ENCODE measurements around the gene GLG1.
A peak's percentile ranks its signal among the peaks of the same experiment; 100 is the strongest.

GLG1 gene

DNA sequence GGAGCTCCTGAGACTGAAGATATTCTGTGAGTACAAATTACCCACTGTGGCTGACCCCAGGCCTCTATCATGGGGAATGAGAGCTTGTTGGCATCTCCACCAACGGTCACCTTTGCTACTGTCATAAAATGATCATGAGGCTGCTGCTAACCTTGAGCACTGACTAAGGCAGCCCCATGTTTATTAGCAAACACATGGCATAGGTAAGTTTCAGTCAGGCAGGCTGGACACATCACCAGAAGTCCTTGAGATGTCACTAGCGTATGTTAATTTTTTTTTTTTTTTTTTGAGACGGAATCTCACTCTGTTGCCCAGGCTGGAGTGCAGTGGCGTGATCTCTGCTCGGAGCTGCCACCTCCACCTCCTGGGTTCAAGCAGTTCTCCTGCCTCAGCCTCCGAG lies 1.5 kb upstream of the GLG1 start:
- no peak for DNase-seq

DNA sequence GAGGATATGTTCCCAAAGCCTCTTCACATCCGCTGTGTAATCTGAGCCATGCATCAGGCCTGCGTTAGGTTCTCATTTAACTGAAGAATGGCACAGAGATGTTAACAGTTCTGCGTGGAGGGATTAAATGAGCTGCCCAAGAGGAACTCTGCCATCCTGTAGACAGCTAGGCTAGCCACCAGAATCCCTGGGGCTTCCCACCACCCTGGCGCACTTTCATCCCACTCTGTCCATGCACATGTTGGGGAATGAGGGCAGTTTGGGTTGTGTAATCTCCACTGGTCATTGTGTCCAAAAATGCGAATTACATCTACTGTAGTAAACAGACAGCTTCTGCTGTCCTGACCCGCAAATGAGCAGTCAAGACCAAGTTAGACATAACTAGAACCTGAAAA lies 1.0 kb upstream of the GLG1 start:
- DNase-seq: no peak

DNA sequence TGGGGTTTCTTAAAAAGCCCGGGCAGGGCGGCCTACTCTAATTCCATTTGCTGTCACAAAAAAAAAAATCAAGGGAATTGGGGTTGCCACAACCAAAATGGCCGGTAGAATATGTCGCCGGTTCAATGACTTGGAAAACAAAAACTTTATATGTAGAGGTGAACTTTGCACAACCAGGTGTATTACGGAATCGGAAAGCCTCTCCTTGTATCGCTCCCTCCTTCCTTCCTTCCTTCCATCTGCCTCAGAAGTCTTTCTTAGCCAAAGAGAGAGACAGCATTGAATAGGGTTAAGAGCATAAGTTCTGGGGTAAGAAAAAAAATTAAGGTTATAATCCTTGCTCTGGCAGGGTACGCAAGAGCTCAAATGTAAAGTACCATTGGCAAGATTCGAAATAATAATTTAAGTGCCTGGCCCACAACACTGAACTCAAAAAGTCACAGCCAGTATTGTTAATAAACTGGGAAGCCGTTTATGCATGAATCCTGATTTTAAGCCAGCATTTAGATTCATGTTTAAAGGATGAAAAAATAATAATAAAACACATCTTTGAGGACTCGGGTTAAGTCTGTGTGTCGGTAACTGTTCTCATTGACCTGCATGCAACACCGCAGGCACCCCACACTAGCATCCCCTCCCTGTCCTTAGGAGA lies 522 bp upstream of the GLG1 start:
- no peak for DNase-seq

DNA sequence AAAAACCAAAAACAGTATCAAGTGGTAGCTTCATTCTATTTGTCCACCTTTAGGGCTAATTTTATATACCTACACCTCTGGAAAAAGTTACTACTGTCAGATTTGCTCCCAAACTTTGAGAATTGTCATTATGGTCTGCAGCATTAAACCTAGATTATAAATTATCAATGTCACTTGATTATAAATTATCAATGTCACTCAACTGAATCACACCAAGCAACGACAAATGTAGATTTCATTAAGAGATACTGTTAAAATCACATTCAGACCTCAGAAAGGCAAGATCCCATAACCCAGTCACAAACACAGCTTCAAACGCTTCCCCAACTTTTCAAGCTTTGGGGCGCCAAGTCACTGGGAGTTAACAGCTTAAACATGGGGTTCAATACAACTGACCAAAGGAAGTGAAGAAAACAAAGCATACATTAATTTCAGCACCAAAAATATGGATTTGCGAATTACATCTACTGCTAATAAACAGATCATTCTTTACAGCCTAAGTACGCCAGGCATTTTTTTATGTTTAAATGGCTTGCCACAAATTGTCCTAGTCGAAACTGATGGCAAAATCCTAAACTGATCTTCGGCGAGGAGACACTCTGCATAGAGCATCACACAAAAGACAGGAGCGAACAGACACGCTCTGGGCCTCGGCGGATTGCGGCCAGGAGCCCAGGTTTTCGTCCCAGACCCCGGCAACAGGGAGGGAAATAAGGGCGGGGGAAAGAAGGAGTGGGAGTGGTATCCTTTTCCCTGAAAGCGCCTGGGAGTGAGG lies 981 bp downstream of the GLG1 start:
- DNase-seq: no peak

DNA sequence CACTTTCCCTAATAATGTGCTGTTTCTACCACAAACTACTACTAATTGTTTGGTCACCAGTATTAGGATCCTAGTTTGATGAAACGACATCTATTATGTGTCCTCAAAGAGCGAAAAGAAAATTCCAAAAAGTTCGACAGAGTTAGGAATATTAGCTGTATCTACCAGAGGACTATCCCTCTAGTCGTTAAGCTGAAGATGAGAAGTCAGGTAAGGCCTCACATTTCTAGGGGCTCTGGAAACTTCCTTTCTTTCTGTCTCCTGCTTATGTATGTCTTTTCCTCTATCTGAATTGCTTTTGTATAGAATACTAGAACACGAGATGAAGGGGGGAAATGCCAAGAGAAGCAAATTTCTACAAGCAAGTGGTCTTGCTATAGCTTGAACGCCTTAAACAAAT lies 1.6 kb downstream of the GLG1 start:
- no peak for DNase-seq

DNA sequence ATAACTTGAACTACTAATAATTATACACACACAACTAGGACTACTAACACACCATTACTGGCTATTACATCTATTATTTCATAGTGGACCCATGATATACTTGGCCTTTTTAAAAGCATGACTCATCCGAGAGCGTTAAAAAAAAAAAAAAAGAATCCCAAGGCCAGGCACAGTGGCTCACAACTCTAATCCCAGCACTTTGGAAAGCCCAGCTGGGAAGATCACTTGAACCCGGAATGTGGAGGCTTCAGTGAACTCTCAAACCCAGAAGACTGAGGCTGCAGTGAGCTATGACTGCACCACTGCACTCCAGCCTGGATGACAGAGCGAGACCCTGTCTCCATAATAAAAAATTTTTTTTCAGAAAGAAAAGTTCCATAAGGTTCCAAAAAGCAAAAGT lies 3.1 kb downstream of the GLG1 start:
- no peak for DNase-seq

DNA sequence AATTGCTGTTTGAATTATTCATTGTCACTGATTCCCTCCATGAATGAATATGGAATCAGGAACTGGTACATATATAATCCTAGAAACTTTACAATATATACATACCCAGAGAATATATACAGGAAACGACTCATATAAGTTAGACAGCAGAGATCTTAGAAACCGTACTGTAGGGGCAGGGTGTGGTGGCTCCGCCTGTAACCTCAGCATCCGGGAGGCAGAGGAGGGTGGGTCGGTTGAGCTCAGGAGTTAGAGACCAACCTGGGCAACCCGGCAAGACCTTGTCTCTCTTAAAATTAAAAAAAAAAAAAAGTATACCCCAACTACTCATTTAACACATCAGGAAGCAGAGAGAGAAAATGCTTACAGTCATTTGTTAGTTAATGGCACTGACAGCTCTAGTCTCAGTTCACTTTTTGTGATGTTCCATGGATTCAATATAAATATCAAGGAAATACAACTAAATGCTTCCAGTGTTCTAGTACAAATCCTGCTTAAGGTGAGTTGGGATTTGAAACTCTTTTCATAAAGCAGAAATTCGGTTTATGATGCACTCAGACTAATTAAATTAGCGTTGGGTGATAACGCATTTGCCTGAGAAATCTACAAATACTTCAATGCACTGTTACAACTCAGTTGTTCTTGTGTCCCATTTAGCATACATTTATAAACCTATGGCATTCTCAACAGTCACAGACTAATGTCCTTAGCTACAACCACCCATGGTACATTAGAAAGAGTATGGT lies 5.6 kb downstream of the GLG1 start:
- DNase-seq: peak; percentile 76

DNA sequence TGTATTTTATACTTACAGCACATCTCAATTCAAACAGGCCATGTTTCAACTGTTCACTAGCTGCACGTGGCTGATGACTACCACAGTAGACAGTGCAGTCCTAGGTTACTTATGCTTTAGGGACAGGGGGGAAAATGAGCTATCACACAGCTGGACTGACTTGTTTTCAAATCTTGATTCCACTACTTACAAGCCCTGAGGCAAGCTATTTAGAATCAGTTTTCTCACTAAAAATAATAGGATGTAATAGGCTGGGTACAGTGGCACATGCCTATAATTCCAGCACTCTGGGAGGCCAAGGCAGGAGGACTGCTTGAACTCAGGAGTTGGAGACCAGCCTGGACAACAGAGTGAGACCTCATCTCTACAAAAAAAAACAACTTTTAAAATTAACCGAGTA lies 10.3 kb downstream of the GLG1 start:
- no peak for DNase-seq

DNA sequence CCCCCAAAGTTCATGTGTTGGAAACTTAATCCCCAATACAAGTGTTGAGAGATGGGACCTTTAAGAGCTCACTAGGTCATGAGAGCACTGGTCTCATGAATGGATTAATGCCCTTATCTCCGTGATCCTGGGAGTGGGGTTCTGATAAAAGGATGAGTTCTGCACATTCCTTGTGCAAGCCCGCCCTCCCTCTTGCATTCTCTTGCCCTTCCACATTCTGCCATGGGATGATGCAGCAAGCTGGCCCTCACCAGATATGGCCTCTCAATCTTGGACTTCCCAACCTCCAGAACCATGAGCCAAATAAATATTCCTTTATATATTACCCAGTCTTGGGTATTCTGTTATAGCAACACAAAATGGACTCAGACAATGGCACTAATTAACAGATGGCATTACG lies 14.1 kb downstream of the GLG1 start:
- no peak for DNase-seq

DNA sequence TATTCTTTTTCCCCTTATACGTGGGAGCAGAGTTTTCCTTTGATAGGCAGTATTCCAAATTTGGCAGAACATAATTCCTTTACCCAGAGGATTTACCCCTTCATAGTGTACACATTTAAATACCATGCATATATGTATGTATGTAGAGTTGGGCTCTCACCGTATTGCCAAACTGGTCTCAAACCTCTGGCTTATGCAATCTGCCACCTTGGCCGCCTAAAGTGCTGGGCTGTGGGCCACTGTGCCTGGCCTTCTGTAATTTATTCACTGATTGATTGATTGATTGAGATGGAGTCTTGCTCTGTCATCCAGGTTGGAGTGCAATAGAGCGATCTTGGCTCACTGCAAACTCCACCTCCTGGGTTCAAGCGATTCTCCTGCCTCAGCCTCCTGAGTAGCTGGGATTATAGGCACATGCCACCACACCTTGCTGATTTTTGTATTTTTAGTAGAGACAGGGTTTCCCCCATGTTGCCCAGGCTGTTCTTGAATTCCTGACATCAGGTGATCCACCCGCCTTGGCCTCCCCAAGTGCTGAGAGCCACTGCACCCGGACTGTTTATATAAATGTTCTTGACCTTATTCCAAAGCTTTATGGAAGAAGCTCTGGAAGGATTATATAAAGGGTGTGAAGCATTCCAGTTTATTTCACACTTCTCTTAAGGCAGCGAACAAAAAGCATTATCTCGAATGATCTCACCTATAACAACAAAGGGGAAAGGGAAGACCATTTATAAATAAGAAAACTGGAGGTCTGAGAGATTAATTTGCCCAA lies 14.9 kb downstream of the GLG1 start:
- no peak for DNase-seq

DNA sequence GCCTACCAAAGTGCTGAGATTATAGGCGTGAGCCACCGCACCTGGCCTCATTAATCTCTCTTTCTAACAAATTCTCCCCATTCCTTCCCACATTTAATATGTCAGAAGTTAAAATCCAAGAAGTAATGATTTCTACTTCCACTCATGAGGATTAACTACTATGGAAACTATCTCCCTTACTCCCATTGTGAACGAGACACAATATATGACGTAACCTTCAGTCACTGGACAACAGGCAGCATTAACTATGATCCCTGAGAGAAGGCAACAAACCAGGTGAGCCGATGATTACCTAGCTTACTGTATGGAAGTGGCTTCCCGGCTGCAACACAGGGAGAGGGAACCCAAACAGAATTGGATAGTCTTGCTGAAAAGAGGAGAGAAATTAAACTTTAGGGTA lies 20.0 kb downstream of the GLG1 start:
- no peak for DNase-seq

DNA sequence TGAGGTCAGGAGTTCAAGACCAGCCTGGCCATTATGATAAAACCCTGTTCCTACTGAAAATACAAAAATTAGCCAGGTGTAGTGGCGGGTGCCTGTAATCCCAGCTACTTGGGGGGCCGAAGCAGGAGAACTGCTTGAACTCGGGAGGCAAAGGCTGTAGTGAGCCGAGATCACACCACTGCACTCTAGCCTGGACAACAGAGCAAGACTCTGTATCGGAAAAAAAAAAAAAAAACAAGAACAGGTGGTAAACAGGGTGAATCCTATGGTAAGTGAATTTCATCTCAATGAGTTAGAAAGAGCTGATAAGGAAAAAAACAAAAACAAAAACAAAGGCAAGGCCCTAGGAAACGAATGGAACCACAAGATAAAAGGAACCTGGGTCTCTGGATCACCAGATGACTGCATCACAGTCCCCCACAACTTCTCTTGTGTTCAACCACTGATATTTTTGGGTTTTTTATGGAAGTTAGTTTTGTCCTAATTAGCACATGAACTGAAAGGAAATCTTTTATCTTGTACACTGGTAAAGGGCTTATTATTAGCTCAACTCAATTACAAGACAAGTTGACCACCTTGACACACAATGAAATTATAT lies 21.0 kb downstream of the GLG1 start:
- no peak for DNase-seq

DNA sequence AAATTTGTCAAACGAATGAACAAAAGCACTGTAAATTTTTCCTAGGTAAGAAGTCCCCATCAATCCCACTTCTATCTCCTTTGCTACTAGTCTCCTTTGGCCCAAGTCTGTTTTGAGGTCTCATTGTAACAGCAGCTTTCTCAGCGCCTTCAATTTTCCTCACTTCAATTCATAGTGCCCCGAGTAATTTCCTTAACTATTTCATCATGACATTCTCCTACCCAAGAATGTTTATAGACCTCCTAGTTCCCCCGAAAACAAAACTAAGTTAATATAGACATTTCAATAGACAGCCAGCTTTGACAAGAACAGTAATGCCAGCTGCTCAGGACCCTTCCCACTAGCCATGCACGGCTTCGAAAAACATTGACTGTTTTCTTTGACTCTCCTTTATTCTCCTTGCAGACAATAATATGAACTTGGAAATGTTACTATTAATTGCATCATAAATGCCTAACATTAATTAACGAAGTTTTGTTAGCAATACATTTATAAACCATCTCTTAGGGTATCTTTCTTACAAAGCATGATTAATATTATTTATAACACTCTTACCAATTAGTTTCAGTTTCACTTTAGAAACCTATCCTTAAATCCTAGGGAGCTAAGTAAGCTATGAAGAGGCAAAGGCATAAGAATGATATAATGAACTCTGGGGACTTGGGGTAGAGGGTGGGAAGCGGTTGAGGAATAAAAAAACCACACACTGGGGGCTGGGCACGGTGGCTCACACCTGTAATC lies 22.8 kb downstream of the GLG1 start:
- DNase-seq: no peak

DNA sequence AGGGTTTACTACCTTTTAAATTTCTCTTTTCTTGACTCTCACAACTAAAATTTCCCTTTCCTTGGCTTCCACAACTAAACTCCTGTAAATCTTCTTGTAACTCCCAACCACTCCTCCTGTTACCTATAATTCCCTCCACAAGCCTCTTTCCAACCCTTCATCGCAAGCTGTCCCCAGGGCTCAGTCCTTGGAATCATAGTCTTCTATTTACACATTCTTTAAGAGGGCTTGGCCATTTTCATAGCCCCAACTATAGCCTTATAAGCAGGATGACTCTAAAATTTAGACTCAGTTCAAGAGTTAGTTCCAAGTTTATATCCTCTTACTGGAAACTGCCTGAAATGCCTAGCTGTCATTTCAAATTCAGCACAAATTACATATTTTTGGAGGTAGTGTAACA lies 23.9 kb downstream of the GLG1 start:
- DNase-seq: no peak

DNA sequence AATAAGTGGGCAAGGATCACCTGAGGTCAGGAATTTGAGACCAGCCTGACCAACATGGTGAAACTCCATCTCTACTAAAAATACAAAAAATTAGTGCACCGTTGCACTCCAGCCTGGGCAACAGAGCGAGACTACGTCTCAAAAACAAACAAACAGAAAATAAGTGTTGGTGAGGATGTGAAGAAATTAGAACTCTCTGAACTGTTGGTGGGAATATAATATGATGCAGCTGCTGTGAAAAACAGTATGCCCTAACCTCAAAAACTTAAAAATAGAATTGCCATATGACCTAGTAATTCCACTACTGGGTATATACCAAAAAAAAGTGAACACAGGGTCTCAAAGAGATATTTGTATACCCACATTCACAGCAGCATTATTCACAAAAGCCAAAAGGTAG lies 26.1 kb downstream of the GLG1 start:
- DNase-seq: no peak

DNA sequence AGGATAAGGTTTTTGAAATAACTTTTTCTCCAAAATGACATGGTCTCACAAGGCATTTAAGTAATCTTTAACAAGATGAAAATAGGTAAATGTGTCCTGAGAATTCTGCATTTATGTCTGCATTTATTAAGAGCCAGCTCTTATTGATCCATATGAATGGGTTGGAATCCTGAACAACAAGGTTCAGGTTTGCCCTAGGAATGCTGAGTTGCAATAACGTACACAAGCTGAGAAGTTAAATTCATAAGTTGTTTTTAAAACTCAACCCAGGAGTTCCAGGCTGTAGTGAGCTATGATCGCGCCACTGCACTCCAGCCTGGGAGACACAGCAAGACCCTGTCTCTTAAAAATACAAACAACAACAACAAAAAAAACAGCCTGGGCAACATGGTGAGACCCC lies 28.1 kb downstream of the GLG1 start:
- no peak for DNase-seq

DNA sequence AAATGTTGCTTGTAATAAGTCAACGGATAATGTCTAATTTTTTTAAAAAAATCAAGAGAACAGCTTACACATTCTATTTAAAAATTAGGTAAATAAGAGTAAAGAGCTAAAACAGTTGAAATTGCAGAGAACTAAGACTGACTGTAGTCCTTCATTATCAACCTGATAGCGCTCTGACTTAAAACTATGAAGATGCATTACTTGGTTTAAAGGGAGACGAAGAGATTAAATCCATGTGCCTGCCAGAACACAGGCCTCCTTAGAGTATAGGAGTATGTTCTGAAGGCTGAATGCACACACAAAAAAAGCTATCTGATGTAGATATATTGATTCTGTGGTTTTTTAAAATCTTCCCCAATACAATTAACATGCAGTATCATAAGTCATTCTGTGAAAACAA lies 28.5 kb downstream of the GLG1 start:
- no peak for DNase-seq

DNA sequence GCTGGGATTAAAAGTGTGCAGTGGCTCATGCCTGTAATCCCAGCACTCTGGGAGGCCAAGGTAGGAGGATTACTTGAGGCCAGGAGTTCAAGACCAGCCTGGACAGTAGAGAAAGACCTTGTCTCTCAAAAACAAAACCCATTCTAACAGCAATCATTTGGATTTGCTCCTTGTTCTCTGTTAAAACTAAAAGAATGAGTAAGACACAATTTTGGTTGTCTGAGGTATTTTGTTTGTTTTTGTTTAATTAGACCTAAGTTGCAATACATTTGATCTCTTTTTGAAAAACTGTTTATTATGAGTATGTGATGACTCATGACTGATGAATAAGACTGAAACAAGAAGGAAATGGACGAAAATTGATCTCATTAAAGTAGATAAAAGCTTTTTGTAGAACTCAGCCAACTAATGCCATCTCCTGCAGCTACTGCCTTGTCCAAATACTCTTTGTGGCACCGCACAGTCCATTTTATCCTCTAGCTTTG lies 29.0 kb downstream of the GLG1 start:
- DNase-seq: no peak

DNA sequence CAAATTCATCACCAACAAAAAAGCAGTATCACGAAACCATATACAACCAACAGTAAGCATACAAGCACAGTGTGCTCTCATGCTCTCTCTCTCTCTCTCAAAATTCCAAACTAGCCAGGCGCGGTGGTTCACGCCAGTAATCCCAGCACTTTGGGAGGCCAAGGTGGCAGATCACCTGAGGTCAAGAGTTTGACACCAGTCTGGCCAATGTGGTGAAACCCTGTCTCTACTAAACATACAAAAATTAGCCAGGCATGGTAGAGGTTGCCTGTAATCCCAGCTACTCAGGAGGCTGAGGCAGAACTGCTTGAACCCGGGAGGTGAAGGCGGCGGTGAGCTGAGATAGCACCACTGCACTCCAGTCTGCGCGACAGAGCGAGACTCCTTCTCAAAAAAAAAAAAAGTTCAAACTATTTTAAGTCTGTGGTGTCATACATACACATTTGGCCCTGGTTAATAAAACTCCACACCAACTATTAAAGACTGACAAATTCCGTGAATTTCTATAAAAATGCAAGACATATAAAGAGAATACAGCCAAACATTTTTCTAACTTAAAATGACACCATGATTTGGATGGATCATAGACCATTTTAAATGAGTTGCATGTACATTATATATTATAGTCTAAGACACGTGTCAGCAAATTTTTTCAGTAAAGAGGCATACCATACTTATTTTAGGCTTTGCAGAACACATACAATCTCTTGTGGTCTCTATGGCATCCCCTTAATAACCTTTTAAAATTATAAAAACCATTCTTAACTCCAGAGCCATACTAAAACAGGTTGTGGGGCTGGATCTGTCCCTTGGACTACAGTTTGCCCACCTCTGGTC lies 30.9 kb downstream of the GLG1 start:
- DNase-seq: no peak

DNA sequence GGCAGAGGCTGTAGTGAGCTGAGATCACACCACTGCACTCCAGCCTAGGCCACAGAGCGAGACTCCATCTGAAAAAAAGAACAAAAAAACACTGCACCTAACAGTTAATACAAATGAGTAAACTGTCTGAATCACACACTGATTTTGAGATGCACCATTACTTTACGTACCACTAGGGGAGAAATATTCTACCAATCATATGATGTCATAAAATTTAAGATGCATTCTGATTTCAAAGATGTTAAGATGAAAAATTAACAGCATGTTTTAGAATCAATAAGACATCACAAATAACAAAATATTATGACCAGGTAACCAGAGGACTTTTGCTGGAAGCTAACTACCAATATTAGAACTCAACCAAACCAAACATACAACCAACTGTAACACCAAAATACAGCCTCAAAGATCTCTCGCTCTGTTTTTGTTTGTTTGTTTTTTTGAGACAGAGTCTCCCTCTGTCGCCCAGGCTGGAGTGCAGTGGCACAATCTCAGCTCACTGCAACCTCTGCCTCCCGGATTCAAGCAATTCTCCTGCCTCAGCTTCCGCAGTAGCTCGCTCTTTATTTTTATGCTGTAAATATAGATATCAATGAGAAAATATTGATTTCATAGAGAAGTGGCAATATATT lies 31.6 kb downstream of the GLG1 start:
- DNase-seq: no peak

DNA sequence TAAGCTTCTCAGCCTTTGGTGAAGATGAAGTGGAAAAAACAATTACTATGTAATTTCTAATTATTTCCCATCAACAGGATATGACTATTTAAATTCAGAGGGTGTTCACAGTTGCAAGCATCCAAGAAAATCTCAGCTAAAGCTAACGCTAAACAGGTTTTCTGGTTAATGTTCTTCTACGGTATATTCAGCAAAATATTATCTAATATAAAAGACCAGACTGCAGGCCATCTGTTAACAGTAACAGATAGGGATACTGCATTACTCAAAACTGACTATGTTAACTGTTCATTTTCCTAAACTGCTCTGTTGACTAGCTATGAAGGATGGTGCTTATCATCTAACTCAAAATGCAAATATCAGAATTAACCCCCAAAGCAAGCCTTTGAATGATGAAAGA lies 32.8 kb downstream of the GLG1 start:
- no peak for DNase-seq
